HG02840 (cell line): ENCODE measurements around the gene TCF19.
"Not testable (repeated sequence)": the region's sequence is repeated elsewhere in the genome, so short reads cannot be mapped to it uniquely, and the experiment has no call there.

Experiments used
- ATAC-seq: cut with Tn5 transposase; IDR thresholded peaks from one replicate; pipeline ENCODE4 v1.9.1; 2021; ENCODE audit warnings: mild to moderate bottlenecking, moderate library complexity, moderate number of reproducible peaks; ENCODE audit not compliant: unreplicated experiment, low FRiP score

The TCF19 gene

DNA sequence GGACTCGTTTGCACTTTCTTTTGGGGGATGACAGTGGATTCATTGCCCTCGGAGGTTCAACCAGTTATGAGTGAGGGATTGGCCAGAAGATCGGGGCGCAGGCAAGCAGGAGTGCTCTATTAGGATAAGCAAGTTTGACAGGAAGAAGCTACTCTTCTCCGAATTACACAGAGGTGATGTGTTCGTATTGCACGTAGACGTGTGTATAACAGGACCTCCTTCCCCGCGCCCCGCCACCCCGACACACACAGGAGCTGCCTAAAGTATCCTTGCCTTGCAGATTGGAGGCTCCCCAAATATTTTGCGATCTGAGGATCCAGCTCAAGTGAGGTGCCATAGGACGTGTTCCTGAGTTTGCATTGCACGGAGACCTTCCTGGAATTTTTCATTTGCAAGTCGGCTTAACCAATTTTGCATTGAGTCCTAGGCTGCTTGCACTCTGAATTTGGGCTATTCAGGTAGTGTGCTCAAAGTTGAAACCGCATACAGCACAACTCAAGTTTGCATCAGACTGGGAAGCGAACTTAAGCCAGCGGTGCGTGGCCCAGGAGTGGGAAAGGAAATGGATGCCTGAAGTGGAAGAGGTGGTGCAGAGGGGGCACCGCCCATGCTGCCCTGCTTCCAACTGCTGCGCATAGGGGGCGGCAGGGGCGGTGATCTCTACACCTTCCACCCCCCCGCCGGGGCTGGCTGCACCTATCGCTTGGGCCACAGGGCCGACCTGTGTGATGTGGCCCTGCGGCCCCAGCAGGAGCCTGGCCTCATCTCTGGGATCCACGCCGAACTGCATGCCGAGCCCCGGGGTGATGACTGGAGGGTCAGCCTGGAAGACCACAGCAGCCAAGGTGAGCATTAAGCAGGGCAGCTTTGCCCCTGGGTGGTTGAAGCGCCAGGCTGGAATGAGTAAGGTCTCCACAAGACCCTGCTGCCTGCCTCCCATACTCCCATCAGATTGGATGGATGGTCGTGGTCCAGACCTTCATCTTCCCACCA is 770 bp downstream of the TCF19 start:
- no peak for ATAC-seq

DNA sequence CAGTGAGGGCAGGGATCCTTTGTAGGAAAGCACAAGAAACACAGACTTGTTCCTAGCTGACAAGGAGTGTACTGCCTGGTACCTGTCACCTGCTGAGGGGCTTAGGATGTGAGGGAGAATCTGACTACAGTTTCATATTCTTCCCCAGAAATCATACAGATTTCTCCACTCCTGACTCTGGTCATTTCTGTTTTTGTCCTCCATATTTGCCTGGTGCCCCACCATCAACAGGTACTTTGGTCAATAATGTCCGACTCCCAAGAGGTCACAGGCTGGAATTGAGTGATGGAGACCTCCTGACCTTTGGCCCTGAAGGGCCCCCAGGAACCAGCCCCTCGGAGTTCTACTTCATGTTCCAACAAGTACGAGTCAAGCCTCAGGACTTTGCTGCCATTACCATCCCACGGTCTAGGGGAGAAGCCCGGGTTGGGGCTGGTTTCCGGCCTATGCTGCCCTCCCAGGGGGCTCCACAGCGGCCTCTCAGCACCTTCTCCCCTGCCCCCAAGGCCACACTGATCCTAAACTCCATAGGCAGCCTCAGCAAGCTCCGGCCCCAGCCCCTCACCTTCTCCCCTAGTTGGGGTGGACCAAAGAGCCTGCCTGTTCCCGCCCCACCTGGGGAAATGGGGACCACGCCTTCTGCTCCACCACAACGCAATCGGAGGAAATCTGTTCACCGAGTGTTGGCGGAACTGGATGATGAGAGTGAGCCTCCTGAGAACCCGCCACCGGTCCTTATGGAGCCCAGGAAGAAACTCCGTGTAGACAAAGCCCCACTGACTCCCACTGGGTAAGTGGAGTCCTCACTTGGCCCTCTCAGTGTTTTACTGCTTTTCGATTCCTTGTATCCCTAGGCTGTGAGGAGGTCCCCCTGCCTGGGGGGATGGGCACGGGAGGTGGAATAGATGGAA is 3.1 kb downstream of the TCF19 start:
- no peak for ATAC-seq

DNA sequence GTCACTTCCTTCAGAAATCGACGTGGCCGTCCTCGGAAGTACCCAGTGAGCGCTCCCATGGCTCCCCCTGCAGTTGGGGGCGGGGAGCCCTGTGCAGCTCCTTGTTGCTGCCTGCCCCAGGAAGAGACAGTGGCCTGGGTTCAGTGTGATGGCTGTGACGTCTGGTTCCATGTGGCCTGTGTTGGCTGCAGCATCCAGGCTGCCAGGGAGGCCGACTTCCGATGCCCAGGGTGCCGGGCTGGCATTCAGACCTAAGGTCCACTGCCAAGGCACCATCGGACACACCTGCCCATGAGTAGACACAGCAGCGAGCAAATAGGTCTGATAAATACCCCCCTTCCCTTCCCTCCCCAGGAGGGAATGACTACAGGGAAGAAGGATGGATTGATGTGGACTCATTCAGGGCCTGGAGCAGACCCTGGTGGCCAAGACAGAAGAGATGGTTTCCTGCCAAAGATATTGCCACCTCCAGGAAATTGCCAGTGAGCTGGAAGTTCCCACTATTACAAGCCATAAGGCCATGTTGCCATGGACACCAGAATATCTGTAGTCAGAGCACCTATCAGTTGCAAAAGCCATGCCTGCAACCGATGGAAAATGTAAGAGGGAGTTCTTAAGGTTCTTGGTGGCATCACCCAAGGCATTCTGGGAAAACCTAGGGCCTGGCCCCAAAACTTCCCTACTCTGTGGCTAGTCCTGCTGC is 4.2 kb downstream of the TCF19 start:
- no peak for ATAC-seq

DNA sequence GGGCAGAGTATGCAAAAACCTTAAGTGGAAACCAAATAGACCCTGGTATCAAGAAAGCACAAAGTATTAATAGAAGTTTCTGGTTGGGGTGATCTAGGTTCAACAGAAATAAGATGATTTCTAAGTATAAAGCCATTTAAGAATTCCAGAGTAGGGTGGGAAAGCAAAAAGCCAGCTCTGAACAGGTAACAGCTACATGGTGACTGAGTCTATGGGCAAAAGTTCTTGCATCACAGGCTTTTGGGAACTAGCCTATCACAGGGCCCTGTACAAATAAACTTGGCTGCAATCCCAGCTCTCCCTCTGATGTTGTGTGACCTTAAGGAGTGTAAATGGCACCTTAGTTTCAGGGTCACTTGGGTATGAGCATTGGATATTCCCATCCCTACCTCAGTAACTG is 5.5 kb downstream of the TCF19 start:
- ATAC-seq: no peak

DNA sequence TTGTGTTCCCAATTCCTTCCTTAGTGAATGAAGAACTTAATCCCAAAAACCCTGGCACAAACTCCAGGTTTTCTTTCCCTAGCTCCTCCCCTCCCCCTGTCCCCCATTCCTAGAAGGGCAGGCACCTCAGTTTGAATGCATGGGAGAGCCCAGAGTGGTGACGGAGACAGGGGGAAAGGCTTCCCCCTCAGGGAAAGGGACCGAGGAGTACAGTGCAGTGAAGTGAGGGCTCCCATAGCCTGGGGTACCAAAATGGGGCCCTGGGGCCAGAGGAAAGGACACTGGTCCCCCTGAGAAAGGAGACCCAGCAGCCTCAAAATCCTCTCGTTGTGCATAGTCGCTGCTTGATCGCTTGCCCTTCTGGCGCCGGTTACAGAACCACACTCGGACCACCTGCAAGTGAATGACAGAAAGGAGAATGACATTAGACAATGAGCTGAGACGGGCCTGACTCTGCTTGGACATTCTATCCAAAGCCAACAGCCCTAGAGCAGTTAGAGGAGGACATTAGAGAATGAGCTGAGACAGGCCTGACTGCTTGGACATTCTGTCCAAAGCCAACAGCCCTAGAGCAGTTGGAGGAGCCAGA is 6.2 kb downstream of the TCF19 start:
- ATAC-seq: not testable (repeated sequence)

DNA sequence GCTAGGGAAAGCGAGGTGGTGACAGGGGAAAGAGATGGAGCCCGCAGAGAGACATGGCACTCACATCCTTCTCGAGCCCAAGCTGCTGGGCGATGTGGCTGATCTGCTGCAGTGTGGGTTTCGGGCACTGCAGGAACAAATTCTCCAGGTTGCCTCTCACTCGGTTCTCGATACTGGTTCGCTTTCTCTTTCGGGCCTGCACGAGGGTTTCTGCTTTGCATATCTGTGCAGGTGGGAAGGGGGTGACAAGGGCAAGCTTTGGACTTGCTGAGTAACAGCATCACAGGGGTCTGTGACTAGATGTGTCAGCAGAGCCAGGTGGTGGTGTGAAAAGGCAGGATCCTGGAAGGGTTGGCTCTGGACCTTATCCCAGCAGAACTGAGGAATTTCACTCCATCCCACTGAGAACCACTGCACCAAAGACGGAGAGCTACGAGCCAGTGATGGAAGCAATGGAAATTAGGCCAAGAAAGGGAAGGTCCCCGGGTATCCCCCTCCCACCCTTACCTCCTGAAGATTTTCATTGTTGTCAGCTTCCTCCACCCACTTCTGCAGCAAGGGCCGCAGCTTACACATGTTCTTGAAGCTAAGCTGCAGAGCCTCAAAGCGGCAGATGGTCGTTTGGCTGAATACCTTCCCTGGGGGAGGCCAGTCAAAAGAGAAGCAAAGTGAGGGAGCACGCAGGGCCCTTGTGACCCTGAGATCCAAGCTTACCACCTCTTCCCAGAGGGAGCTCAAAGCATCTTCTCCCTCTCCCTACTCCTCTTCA is 6.9 kb downstream of the TCF19 start:
- ATAC-seq: peak; percentile 56

DNA sequence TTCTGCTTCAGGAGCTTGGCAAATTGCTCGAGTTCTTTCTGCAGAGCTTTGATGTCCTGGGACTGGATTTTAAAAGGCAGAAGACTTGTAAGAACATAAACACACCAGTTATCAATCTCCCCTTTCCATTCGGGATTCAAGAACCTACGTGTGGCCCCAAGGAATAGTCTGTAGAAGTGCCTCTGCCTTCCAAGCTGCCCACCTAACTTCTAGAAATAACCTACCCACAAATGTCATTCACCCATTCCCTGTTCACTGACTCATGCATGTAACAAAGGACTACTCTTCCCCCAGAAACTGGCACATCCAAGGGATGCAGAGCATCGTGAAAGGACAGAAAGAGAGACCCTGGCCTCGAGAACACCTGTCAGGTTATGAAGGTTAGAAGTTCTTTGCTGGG is 7.6 kb downstream of the TCF19 start:
- no peak for ATAC-seq

DNA sequence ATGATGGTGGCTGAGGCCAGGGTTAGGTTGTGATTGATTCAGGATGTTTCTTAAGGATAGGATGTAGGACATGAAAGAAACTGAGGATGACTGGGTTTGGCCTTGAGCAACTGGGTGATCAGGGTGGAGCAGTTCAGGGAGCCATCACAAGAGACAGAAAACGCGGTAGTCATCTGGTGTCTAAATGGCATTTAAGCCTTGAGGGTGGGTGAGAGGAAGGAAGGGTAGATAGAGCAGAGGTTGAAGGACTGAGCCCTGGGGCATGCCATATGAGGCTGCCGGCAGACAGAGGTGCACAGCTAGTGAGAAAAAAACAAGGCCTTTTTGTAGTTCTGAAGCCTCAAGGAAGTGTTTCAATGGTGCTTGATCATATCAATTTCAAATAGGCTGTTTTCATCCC is 10.2 kb downstream of the TCF19 start:
- no peak for ATAC-seq

DNA sequence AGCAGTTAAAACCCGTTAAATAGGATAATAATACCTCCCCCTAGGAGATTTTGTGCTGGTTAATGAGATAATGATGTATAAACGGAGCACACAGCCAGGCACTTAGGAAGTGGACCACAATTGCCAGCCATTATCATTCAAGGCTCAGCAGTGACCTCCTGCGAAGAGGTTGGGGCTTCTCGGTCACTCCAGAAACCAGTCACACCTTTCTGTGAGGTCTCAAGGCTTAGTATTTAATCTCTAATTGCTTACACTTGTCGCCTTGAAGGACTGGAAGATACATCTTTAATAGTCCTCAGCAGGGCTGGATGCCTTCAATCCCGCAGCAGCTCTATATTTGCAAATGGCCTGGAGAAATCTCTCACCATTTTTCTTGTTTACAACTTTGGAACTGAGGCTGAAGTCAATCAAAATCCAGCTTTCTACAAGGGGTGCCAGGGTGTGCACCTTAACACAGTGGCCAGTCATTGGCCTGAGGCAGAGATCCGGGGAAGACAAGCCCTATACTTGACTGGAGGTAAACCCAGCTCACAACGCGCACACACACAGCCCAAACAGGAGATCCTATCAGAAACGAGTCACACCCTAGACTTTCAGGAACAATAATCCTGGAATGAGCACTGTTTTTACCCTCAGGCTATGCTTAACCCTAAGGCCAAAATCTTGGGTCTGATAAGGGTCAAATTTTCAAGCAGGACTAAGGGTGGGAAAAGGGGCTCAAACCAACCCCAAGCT is 10.9 kb downstream of the TCF19 start:
- ATAC-seq: no peak

DNA sequence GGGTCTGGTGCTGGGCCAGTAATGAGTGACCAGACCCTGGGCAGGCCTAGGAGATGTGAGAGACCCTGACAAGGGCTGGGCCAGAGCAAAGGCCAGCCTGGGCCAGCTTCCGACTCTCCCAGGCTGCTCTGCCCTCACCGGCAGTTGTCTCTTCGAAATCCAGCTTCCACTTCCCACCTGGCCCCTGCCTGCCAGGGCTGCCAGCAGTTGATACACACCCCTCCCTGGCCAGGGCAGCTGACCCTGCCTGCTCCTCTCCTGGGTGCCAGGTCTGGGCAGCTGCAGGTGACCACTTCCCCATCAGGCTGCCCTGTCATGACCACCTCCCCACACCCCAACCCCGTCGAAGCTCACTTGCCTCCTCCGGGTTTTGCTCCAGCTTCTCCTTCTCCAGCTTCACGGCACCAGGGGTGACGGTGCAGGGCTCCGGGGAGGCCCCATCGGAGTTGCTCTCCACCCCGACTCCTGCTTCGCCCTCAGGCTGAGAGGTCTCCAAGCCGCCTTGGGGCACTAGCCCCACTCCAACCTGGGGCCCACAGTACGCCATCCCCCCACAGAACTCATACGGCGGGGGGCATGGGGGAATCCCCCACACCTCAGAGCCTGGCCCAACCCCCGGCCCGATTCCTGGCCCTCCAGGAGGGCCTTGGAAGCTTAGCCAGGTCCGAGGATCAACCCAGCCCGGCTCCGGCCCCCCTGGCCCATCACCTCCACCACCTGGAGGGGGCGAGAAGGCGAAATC is 11.6 kb downstream of the TCF19 start:
- ATAC-seq: not testable (repeated sequence)

DNA sequence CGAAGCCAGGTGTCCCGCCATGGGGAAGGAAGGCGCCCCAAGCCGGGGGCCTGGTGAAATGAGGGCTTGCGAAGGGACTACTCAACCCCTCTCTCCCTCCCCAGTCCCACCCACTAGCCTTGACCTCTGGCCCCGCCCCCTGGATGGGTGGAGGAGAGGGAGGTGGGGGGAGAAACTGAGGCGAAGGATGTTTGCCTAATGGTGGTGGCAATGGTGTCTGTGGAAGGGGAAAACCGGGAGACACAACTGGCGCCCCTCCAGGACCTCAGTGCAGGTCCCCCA is 12.2 kb downstream of the TCF19 start, which contains the start of gene POU5F1:
Gene POU5F1, minus strand, starts transcription at position 83 of the 282 bp plus-strand sequence. Its CDS starts 62 bp downstream, at position 21.
- no peak for ATAC-seq

DNA sequence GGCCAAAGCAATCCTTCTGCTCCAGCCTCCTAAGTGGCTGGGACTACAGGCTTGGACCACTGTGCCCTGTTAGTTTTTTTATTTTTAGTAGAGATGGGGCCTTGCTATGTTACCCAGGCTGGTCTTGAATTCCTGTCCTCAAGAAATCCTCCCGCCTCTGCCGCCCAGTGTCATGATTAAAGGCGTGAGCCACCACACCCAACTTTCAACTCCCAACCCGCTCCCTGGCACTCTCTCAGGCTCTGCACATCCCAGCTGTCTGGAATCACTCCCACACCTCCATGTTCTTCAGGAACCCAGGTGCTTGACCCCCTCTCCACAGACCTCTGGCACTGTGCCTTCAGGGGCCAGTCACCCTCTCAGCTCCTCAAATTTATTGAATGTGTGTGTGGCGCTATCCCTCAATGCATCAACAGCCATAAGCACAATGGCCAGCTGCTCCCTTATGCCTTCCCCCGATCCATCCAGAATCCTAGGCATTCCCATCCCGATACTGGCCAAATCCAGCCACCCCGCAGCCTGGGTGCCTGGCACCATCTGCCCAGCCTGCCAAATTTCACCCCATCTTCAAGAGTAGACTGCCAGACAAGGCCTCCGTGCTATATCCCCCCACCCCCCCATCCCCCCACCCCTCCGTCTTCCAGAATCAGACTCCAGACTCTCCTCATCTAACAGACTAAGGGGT is 12.7 kb downstream of the TCF19 start:
- ATAC-seq: no peak

DNA sequence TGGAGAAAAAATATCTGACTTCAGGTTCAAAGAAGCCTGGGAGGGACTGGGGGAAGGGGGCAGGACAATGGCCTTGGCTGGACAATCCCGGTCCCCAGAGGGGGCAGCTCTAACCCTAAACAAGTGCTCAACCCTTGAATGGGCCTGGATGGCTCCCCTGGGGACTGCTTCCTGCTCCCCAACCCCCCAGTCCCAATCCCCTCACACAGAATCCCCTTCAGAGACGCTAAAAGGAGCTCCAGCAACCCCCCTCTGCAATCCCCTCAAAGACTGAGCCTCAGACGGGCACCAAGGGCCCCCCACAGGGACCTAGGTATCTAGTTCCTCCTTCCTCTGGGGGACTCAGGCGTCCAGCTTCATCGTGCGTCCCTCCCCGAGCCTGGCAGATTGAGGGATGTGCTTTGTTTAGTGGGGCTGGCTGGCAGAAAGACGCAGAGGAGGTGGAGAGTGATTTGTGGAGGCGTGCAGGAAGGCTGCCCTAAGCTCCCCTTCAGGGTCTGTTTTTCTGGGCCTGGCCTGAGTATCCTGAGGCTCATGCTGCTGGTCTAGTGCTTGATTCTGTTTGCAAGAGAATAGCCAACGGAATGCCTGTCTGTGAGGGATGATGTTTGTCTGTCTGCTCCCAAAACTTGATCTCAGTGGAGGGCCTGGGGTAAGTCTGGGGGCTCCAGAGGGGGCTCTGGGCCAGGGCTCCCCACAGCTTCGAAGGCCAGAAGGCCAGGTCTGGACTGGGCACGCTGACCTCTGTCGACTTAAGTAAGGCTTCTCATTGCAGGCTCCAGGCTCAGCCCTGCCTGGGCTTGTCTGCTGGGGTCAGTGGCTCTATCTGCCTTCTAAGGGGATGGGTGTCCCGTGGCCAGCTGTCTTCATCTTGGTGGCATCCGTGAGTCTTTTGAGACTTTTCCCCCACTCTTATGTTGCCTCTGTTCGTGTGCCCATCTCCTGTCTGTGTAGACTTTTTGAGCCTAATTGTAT is 13.8 kb downstream of the TCF19 start:
- ATAC-seq: no peak

DNA sequence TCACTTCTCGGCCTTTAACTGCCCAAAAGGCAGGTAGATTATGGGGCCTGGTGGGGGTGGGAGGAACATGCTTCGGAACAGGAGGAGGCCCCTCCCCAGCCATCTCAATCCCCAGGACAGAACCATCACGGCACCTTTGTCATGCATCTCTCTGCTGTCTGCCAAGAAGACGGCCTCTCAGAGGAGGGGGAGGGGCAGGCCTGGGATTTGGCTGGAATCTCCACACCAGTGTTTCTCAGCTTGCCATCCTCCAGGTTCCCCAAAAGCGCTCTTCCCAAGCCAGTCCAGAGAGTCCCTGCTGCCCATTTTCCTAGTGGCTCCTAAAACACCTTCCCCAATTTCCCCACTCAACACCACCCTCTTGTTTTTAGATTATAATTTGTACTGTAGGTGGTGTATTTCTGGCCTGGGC is 14.6 kb downstream of the TCF19 start:
- ATAC-seq: no peak

DNA sequence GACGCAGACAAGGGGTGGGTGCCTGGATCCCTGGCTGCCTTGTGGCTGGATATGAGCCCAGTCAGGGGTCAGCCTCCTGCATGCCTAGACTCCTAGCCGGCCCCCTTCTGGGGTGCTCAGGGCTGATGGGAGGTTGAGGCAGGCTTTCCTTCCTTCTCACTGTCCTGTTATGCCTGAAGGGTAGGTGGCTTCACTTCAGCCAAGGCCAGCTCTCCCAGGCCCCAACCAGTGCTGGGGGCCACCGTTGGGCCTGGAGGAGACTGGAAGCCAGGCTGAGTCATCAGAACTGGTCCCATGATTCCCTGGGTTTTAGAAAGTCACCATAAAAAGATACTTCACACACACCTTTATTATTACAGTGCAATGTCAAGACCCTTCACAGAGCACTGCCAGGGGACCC is 15.0 kb downstream of the TCF19 start:
- no peak for ATAC-seq

DNA sequence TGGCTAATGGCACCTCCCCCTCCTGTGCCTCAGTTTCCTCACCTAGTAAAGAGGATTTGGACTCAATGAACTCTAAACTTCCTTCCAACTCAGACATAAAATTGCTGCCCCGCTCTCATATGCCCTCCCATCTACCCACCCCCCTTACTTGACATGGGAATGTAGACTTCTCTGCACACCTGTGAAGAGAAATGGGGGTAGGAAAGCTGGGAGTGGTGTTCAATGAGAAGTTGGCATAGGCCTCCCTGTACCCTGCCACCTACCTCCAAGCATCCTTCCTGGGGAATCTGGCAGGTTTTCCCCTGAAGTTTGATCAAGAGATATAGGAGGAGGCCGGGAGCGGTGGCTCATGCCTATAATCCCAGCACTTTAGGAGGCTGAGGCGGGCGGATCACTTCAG is 16.0 kb downstream of the TCF19 start:
- ATAC-seq: no peak

DNA sequence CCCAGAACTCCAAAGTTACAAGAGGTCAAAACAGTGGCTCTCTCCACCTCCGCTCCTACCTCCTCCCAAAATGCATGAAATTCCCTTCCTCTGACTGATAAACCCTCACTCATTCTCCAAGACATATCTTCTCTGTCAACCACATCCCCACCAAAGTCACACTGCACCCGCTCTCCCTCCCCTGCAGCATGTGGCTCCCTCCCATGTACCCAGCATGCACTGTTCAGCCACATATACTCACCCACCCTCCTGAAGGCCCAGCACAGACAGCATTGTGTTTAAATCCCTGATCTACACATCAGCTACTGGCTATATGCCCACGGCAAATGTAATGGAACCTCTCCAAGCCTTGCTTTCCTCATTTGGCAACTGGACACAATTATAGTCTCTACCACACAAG is 17.6 kb downstream of the TCF19 start:
- ATAC-seq: no peak
